ENCODE measurements around the gene VSTM1.

The VSTM1 gene

DNA sequence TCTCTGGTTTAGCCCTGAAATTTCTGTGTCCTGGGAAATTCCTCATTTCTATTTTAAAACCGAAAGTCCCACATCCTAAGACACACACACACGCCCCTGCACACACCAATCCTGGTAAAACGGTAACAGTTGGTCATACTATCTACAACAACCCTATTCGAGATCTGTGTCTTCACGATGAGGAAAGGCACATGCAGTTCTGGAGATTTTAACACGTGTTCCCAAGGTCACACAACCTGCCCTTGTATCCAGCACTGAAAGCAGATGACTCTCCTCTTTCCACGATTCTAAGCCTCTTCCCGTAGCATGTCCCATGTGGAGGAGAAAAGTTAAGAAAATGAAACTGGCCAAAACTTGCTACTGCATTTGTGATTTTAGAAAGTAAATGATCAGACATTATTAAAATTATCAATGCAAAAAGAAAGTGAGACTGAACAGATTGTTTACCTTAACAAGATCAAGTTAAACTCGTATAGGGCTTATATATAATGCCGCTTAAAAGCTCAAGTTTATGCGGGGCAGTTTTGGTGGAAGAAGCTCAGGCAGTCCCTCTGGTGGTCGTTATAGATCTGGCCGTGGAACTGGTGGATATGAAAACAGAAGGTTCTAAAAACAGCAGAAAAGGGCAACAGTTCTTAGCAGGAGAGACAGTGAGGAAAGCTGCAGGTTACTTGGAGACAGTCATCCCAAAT is 32.7 kb downstream of the VSTM1 start:
- H3K27ac ChIP-seq (ENCODE audit: extremely low read depth, low read depth, low read length) = no peak overlapping the region
- ChIA-PET POLR2A (interaction anchor here (0.6 kb wide), 1 partner anchor 221 kb away, joined by 6 read pairs; no protein-coding TSS in a partner anchor), CTCF (interaction anchor here (0.5 to 3.5 kb wide), 24 partner anchors 9 to 259 kb away, joined by 3 to 51 read pairs (median 4); no protein-coding TSS in a partner anchor)
- H3K4me1 ChIP-seq (ENCODE audit: control insufficient read depth, insufficient read depth, low read length) = no peaks in the 10 kb centered on the region
- TF ChIP-seq ZNF394 (tag by site-specific recombination; IDR thresholded peaks at IDR 0.05; ENCODE audit: borderline replicate concordance) = no peak
- no peak for TF ChIP-seq TRIM28 (IDR thresholded peaks at IDR 0.05; ENCODE audit: borderline replicate concordance, low read length)
- no peak for TF ChIP-seq ZNF140 (tag by site-specific recombination; IDR thresholded peaks at IDR 0.05)
- TF ChIP-seq, protein P1, sequence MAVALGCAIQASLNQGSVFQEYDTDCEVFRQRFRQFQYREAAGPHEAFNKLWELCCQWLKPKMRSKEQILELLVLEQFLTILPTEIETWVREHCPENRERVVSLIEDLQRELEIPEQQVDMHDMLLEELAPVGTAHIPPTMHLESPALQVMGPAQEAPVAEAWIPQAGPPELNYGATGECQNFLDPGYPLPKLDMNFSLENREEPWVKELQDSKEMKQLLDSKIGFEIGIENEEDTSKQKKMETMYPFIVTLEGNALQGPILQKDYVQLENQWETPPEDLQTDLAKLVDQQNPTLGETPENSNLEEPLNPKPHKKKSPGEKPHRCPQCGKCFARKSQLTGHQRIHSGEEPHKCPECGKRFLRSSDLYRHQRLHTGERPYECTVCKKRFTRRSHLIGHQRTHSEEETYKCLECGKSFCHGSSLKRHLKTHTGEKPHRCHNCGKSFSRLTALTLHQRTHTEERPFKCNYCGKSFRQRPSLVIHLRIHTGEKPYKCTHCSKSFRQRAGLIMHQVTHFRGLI (tag by site-specific recombination; IDR thresholded peaks at IDR 0.05) = no peak
- TF ChIP-seq, protein P2, sequence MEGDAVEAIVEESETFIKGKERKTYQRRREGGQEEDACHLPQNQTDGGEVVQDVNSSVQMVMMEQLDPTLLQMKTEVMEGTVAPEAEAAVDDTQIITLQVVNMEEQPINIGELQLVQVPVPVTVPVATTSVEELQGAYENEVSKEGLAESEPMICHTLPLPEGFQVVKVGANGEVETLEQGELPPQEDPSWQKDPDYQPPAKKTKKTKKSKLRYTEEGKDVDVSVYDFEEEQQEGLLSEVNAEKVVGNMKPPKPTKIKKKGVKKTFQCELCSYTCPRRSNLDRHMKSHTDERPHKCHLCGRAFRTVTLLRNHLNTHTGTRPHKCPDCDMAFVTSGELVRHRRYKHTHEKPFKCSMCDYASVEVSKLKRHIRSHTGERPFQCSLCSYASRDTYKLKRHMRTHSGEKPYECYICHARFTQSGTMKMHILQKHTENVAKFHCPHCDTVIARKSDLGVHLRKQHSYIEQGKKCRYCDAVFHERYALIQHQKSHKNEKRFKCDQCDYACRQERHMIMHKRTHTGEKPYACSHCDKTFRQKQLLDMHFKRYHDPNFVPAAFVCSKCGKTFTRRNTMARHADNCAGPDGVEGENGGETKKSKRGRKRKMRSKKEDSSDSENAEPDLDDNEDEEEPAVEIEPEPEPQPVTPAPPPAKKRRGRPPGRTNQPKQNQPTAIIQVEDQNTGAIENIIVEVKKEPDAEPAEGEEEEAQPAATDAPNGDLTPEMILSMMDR (tag by site-specific recombination; IDR thresholded peaks at IDR 0.05) = 0 out of 2 replicates have a peak, but pooled peaks have one; percentile 27
- no peak for TF ChIP-seq ZNF585B (tag by site-specific recombination; IDR thresholded peaks at IDR 0.05)
- TF ChIP-seq, protein P3, sequence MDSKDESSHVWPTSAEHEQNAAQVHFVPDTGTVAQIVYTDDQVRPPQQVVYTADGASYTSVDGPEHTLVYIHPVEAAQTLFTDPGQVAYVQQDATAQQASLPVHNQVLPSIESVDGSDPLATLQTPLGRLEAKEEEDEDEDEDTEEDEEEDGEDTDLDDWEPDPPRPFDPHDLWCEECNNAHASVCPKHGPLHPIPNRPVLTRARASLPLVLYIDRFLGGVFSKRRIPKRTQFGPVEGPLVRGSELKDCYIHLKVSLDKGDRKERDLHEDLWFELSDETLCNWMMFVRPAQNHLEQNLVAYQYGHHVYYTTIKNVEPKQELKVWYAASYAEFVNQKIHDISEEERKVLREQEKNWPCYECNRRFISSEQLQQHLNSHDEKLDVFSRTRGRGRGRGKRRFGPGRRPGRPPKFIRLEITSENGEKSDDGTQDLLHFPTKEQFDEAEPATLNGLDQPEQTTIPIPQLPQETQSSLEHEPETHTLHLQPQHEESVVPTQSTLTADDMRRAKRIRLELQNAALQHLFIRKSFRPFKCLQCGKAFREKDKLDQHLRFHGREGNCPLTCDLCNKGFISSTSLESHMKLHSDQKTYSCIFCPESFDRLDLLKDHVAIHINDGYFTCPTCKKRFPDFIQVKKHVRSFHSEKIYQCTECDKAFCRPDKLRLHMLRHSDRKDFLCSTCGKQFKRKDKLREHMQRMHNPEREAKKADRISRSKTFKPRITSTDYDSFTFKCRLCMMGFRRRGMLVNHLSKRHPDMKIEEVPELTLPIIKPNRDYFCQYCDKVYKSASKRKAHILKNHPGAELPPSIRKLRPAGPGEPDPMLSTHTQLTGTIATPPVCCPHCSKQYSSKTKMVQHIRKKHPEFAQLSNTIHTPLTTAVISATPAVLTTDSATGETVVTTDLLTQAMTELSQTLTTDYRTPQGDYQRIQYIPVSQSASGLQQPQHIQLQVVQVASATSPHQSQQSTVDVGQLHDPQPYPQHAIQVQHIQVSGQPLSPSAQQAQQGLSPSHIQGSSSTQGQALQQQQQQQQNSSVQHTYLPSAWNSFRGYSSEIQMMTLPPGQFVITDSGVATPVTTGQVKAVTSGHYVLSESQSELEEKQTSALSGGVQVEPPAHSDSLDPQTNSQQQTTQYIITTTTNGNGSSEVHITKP (tag by site-specific recombination; IDR thresholded peaks at IDR 0.05) = 0 out of 2 replicates have a peak, but pooled peaks have one; percentile 53
- TF ChIP-seq, protein P4, sequence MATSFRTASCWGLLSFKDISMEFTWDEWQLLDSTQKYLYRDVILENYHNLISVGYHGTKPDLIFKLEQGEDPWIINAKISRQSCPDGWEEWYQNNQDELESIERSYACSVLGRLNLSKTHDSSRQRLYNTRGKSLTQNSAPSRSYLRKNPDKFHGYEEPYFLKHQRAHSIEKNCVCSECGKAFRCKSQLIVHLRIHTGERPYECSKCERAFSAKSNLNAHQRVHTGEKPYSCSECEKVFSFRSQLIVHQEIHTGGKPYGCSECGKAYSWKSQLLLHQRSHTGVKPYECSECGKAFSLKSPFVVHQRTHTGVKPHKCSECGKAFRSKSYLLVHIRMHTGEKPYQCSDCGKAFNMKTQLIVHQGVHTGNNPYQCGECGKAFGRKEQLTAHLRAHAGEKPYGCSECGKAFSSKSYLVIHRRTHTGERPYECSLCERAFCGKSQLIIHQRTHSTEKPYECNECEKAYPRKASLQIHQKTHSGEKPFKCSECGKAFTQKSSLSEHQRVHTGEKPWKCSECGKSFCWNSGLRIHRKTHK (tag by site-specific recombination; IDR thresholded peaks at IDR 0.05) = no peak
- no peak for TF ChIP-seq ZNF324 (tag by site-specific recombination; IDR thresholded peaks at IDR 0.05)
- H3K36me3 ChIP-seq (ENCODE audit: control insufficient read depth in 2 of 2, insufficient read depth in 1 of 2, low read length in 2 of 2) = no peaks in the 10 kb centered on the region
- no peak overlapping the region for H3K4me3 ChIP-seq (ENCODE audit: low read depth, low read length)
- no peaks in the 10 kb centered on the region for H3K9me3 ChIP-seq (ENCODE audit: control insufficient read depth, insufficient read depth, low read depth, low read length)

DNA sequence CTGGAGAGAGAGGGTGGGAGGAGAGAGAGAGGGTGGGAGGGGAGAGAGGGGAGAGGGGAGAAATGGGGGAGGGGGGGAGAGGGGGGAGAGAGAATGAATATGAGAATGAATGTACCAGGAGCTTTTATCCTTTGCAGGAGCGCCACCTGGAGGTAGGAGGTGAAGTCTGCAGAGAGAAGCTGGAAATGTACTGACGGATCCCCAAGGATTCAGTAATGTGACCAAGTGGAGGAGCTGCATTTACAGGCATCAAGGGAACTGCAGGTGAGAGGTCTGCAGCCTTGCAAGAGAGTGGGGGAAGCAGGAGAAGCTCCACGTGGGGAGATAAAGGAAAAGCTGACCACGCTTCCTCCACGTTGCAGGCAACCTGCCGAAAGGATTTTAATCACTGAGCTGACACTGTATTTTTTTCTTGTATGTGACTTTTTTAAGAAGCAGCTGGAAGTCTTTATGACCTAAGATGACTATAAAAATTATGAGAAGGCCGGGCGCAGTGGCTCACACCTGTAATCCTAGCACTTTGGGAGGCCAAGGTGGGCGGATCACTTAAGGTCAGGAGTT is 33.7 kb downstream of the VSTM1 start:
- Histone ChIP-seq H3K9me3 (ENCODE audit: control insufficient read depth, insufficient read depth, low read depth, low read length) (no peaks in the 10 kb centered on the region), H3K4me1 (ENCODE audit: control insufficient read depth, insufficient read depth, low read length) (no peaks in the 10 kb centered on the region), H3K27ac (ENCODE audit: extremely low read depth, low read depth, low read length) (no peak overlapping the region), H3K36me3 (ENCODE audit: control insufficient read depth in 2 of 2, insufficient read depth in 1 of 2, low read length in 2 of 2) (no peaks in the 10 kb centered on the region), H3K4me3 (ENCODE audit: low read depth, low read length) (no peak overlapping the region)
- POLR2A ChIA-PET = interaction anchor here (0.9 to 1.1 kb wide), 3 partner anchors 50 to 237 kb away, joined by 5 to 8 read pairs (median 5); no protein-coding TSS in a partner anchor
- CTCF ChIA-PET = interaction anchor here (0.6 to 3.5 kb wide), 47 partner anchors 8 to 379 kb away, joined by 3 to 51 read pairs (median 5); partner anchors contain the start of genes PRKCG and TFPT
- TF ChIP-seq, protein P5, sequence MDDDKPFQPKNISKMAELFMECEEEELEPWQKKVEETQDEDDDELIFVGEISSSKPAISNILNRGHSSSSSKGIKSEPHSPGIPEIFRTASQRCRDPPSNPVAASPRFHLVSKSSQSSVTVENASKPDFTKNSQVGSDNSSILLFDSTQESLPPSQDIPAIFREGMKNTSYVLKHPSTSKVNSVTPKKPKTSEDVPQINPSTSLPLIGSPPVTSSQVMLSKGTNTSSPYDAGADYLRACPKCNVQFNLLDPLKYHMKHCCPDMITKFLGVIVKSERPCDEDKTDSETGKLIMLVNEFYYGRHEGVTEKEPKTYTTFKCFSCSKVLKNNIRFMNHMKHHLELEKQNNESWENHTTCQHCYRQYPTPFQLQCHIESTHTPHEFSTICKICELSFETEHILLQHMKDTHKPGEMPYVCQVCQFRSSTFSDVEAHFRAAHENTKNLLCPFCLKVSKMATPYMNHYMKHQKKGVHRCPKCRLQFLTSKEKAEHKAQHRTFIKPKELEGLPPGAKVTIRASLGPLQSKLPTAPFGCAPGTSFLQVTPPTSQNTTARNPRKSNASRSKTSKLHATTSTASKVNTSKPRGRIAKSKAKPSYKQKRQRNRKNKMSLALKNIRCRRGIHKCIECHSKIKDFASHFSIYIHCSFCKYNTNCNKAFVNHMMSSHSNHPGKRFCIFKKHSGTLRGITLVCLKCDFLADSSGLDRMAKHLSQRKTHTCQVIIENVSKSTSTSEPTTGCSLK (tag by site-specific recombination; IDR thresholded peaks at IDR 0.05) = no peak
- TF ChIP-seq, protein P6, sequence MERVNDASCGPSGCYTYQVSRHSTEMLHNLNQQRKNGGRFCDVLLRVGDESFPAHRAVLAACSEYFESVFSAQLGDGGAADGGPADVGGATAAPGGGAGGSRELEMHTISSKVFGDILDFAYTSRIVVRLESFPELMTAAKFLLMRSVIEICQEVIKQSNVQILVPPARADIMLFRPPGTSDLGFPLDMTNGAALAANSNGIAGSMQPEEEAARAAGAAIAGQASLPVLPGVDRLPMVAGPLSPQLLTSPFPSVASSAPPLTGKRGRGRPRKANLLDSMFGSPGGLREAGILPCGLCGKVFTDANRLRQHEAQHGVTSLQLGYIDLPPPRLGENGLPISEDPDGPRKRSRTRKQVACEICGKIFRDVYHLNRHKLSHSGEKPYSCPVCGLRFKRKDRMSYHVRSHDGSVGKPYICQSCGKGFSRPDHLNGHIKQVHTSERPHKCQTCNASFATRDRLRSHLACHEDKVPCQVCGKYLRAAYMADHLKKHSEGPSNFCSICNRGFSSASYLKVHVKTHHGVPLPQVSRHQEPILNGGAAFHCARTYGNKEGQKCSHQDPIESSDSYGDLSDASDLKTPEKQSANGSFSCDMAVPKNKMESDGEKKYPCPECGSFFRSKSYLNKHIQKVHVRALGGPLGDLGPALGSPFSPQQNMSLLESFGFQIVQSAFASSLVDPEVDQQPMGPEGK (tag by site-specific recombination; IDR thresholded peaks at IDR 0.05) = no peak
- TF ChIP-seq ZNF837 (tag by site-specific recombination; IDR thresholded peaks at IDR 0.05) = no peak
- TF ChIP-seq, protein P7, sequence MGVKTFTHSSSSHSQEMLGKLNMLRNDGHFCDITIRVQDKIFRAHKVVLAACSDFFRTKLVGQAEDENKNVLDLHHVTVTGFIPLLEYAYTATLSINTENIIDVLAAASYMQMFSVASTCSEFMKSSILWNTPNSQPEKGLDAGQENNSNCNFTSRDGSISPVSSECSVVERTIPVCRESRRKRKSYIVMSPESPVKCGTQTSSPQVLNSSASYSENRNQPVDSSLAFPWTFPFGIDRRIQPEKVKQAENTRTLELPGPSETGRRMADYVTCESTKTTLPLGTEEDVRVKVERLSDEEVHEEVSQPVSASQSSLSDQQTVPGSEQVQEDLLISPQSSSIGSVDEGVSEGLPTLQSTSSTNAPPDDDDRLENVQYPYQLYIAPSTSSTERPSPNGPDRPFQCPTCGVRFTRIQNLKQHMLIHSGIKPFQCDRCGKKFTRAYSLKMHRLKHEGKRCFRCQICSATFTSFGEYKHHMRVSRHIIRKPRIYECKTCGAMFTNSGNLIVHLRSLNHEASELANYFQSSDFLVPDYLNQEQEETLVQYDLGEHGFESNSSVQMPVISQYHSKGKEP (tag by site-specific recombination; IDR thresholded peaks at IDR 0.05) = peak; percentile 69
- peak; percentile 41; the same call in 1 of the 2 replicates for TF ChIP-seq ZNF654 (tag by site-specific recombination; IDR thresholded peaks at IDR 0.05; ENCODE audit: low read depth)
- TF ChIP-seq ZNF211 (tag by site-specific recombination; IDR thresholded peaks at IDR 0.05; ENCODE audit: low read depth) = no peak
- TF ChIP-seq ZBTB20 (tag by site-specific recombination; IDR thresholded peaks at IDR 0.05) = no peak
- no peak for TF ChIP-seq ZNF248 (tag by site-specific recombination; IDR thresholded peaks at IDR 0.05)
- no peak for TF ChIP-seq ZNF394 (tag by site-specific recombination; IDR thresholded peaks at IDR 0.05; ENCODE audit: borderline replicate concordance)
